HUDEP-2 (cell line): ENCODE data around the gene SCN11A.

Source experiments
- DNase-seq, 76 experiments: peaks; one replicate each; lab custom pipeline; 2025; ENCODE audit not compliant: unreplicated experiment in 76 of 76; lab: John Stamatoyannopoulos, UW

The SCN11A gene

GRCh38 chr3:39011191-39011736, 40.5 kb downstream of the SCN11A start:
- DNase-seq: peak in 14 of 76 experiments; percentile 1 to 51 (median 15)

DNA sequence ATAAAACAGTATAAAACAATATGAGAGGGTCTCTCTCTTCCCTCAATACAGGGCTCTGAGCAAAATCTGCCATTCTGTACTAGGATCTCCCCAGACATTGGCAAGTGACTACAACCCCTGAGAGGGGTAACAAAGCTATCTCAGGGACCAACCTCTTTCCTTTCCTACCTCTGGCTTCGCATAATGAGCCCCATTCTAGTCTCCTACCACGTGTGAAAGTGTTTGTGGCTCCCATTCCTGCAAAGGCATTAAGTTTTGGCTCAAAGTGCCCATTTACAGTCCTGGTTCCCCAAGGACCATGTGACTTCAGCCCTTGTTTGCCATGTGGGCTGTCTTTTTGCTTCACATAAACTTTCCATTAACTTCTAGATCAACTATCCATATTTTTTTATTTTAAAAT, 46.4 kb downstream of the SCN11A start:
- DNase-seq: no peak
